ENCODE results near the gene MCTP2.

GRCh38 chr15:94443186-94443585, 211.8 kb downstream of the MCTP2 start:
- no peak for TF ChIP-seq MYNN (tag by site-specific recombination; IDR thresholded peaks at IDR 0.05; ENCODE audit: borderline replicate concordance)
- no peak for TF ChIP-seq REST (tag by site-specific recombination; IDR thresholded peaks at IDR 0.05)
- TF ChIP-seq ZBTB8A (tag by site-specific recombination; IDR thresholded peaks at IDR 0.05): no peak
- TF ChIP-seq, protein P1, sequence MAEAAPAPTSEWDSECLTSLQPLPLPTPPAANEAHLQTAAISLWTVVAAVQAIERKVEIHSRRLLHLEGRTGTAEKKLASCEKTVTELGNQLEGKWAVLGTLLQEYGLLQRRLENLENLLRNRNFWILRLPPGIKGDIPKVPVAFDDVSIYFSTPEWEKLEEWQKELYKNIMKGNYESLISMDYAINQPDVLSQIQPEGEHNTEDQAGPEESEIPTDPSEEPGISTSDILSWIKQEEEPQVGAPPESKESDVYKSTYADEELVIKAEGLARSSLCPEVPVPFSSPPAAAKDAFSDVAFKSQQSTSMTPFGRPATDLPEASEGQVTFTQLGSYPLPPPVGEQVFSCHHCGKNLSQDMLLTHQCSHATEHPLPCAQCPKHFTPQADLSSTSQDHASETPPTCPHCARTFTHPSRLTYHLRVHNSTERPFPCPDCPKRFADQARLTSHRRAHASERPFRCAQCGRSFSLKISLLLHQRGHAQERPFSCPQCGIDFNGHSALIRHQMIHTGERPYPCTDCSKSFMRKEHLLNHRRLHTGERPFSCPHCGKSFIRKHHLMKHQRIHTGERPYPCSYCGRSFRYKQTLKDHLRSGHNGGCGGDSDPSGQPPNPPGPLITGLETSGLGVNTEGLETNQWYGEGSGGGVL (tag by site-specific recombination; IDR thresholded peaks at IDR 0.05): no peak
- TF ChIP-seq CTCF (tag by site-specific recombination; IDR thresholded peaks at IDR 0.05): no peak
- no peak for TF ChIP-seq ZNF792 (tag by site-specific recombination; IDR thresholded peaks at IDR 0.05)
- TF ChIP-seq ZNF184 (tag by site-specific recombination; IDR thresholded peaks at IDR 0.05): no peak
- no peak for TF ChIP-seq ZNF658 (tag by site-specific recombination; IDR thresholded peaks at IDR 0.05)
- no peak for TF ChIP-seq IKZF3 (tag by site-specific recombination; IDR thresholded peaks at IDR 0.05)
- TF ChIP-seq ZNF324 (tag by site-specific recombination; IDR thresholded peaks at IDR 0.05): no peak
- no peak for TF ChIP-seq RBAK (tag by site-specific recombination; IDR thresholded peaks at IDR 0.05)
- TF ChIP-seq ZNF777 (tag by site-specific recombination; IDR thresholded peaks at IDR 0.05; ENCODE audit: borderline replicate concordance): no peak
